Stimulated activated naive CD8-positive, alpha-beta T cell treated with anti-CD3 and anti-CD28 coated beads, Interleukin-15, Interleukin-2, amounts not matched to agents 100 ng/mL and 50 ng/mL, for 24 hours (primary cell): ENCODE measurements around the gene GID8.
A peak's percentile ranks its signal among the peaks of the same experiment; 100 is the strongest.

Experiments used
- H3K27ac Mint-ChIP-seq: one replicate; pipeline ENCODE4 v1.8.0; 2021; ENCODE audit warnings: mild to moderate bottlenecking, mixed read lengths
- H3K27me3 Mint-ChIP-seq: one replicate; pipeline ENCODE4 v1.8.0; 2021; ENCODE audit warnings: mixed read lengths
- H3K36me3 Mint-ChIP-seq: one replicate; pipeline ENCODE4 v1.8.0; 2021; ENCODE audit warnings: low read depth, mixed read lengths
- H3K4me1 Mint-ChIP-seq: one replicate; pipeline ENCODE4 v1.8.0; 2021; ENCODE audit warnings: low read depth, mixed read lengths
- H3K4me3 Mint-ChIP-seq: one replicate; pipeline ENCODE4 v1.8.0; 2021; ENCODE audit warnings: mild to moderate bottlenecking, mixed read lengths
- H3K9me3 Mint-ChIP-seq: one replicate; pipeline ENCODE4 v1.8.0; 2021; ENCODE audit warnings: mixed read lengths

Gene GID8

DNA sequence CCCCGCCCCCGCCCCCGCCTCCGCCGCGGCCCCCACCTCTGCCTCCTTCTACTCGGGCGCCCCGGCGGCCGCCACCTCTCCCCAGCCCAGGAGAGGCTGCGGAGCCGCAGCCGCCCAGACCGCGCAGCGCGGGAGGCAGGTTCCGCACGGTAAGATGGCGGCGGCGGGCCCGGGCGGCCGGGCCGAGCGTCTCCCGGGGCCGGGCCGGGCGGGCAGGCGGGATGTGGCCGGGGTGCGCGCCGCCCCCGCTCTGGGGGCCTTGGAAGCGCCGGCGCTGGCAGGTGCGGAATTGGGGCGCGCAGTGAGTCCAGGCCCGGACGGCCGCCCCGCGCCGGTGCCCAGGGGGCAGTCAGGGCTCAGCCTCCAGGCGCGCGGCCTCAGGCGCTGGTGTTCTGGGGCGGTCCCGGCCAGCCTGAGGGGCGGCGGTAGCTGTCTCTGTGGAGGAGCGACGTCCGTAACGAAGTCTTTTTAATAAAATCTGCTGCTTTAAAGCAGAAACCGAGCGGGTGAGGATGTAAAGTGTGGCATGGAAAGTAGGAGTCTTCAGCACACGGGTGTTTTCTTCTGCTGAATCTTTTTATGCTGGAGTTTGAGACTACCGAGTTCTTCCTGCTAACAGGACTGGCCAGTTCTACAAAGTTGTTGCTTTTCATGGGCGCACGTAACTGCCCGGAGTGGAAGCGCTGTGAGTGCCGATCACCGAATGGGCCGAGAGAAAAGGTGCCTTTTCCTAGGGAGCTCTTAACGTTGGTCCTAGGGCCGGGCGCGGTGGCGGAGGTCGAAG, at the start of gene GID8:
TSS of gene GID8 (plus strand) at position 43 of the 784 bp plus-strand sequence. CDS start 3,356 bp downstream, outside the sequence.
- no peak within 1 kb of the TSS for H3K4me3 Mint-ChIP-seq
- peaks cover 40% of the 10 kb centered on the region for H3K36me3 Mint-ChIP-seq
- H3K27ac Mint-ChIP-seq = peak within 1 kb of the TSS; percentile 94
- H3K9me3 Mint-ChIP-seq = no peaks in the 10 kb centered on the region
- H3K27me3 Mint-ChIP-seq = no peaks in the 10 kb centered on the region
- peaks cover 42% of the 10 kb centered on the region for H3K4me1 Mint-ChIP-seq

DNA sequence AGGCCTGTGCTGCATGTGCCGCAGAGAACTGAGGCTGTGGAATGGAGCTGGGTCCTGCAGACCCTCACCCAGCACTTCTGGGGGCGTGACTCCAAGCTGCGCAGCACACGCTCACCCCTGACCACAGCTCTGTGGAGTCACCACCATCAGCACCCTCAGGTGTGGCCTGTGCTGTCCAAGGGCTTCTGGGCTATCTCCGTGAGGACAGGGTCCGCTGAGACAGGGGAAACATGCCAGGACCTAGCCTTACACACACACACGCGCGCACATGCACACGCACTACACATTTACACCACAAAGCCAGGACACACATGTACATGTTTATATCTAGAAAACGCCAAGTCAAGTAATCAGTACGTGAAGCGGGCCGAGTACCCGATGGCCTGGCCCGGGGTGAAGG, 49.5 kb upstream of the GID8 start:
- Mint-ChIP-seq H3K27me3 (no peaks in the 10 kb centered on the region), H3K9me3 (no peaks in the 10 kb centered on the region), H3K27ac (no peak overlapping the region), H3K4me1 (peaks cover 27% of the 10 kb centered on the region), H3K36me3 (peaks cover 51% of the 10 kb centered on the region), H3K4me3 (no peak overlapping the region)

DNA sequence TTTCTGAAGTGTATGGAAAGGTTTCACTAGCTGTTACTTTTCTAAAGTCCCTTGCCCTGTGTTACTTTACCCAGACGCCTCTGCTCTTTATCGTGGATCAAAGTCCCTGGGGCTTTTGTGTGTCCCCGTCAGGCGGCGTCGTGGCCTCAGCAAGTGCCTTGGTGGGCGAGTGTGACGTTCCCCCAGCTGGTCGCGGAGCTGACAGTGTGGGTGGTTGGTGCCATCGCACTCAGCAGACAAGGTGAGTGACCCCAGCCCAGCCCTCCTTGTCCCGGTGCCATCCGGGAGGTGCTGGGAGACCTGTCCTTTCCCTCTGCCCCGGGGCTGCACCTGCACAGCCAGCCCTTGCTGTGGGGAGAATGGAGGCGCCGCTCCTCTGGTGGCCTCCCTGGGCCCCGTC, 49.0 kb upstream of the GID8 start:
- Mint-ChIP-seq H3K27ac (no peak overlapping the region), H3K36me3 (peaks cover 54% of the 10 kb centered on the region), H3K4me3 (no peak overlapping the region), H3K9me3 (no peaks in the 10 kb centered on the region), H3K27me3 (no peaks in the 10 kb centered on the region), H3K4me1 (peaks cover 27% of the 10 kb centered on the region)

DNA sequence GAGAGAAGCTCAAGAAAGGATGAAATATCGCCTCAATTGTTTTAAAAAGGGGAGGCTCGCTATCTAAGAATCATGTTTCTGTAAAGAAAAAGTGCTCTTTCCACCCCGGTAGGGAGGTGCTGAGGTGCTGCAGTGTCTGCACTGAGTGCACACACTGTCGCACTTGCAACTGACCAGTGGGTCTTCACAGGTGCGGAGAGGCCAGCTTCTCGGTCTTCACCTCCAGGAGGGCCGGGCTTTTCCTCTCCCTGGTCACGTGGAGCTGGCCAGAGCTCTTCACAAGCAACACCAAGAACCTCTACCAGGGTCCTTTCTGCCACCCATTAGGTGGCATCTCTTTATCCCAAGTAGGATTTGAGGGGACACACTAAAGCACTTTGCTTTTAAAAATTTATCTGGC, 48.5 kb upstream of the GID8 start:
- Mint-ChIP-seq H3K4me1 (peaks cover 27% of the 10 kb centered on the region), H3K4me3 (no peak overlapping the region), H3K27me3 (no peaks in the 10 kb centered on the region), H3K9me3 (no peaks in the 10 kb centered on the region), H3K27ac (no peak overlapping the region), H3K36me3 (peaks cover 59% of the 10 kb centered on the region)

DNA sequence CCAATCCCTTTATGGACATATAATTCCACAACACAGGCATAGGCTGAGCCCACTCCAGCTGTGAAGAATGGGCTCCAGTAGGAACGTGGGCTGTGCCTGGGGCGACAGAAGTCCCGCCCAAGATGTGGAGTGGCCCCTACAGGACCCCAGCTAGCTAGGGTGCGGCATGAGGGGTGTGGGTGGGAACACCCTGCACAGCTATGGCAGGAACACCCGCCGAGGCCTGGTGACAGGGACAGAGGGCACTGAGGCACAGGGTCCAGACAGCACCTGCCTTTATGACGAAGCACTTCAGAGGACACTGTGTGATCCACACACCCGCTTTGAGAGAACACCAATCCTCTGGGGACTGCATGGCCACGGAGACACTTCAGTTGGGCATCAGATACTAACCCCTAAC, 48.1 kb upstream of the GID8 start:
- peaks cover 64% of the 10 kb centered on the region for H3K36me3 Mint-ChIP-seq
- no peak overlapping the region for H3K27ac Mint-ChIP-seq
- H3K9me3 Mint-ChIP-seq = no peaks in the 10 kb centered on the region
- no peaks in the 10 kb centered on the region for H3K27me3 Mint-ChIP-seq
- H3K4me3 Mint-ChIP-seq = no peak overlapping the region
- peaks cover 27% of the 10 kb centered on the region for H3K4me1 Mint-ChIP-seq

DNA sequence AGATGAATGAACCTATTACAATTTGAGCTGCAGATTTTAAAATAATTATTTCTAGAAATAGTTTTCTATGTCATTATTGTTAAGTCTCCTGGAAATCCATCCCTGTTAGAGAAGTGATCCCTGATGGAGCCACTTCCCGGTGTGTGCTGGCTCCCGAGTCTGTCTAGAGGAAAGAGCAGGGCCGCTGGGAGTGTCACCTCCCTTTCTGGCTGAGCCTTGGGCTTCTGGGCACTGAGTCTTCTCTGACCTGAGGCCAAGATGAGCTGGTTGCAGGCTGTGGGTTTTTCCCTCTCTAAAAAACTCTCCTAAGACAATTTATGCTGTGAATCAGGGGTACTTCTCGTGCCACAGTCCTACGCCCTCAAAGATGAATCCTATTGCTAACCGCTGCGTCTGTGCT, 47.5 kb upstream of the GID8 start:
- Mint-ChIP-seq H3K4me3 (no peak overlapping the region), H3K36me3 (peaks cover 69% of the 10 kb centered on the region), H3K4me1 (peaks cover 27% of the 10 kb centered on the region), H3K27ac (no peak overlapping the region), H3K27me3 (no peaks in the 10 kb centered on the region), H3K9me3 (no peaks in the 10 kb centered on the region)

DNA sequence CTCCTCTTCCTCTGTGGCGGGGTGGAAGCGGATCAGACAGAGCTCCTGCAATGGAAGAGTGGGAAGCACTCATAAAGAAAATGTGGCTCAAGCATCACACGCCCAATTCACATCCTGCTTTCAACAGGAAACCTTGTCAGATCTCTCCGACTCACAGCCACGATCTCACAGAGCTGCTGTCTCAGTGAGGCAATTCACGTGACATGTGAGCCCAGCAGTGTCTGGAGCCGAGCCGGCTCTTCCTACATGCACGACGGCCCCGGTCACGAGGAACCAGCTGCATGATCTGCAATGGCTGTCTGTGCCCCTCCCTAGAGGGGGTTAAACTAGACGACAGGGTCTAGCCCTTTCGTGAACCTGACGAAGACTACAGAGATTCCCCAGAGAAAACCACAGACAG, 46.8 kb upstream of the GID8 start:
- Mint-ChIP-seq H3K4me3 (no peak overlapping the region), H3K4me1 (peaks cover 27% of the 10 kb centered on the region), H3K27ac (no peak overlapping the region), H3K36me3 (peaks cover 74% of the 10 kb centered on the region), H3K27me3 (no peaks in the 10 kb centered on the region), H3K9me3 (no peaks in the 10 kb centered on the region)

DNA sequence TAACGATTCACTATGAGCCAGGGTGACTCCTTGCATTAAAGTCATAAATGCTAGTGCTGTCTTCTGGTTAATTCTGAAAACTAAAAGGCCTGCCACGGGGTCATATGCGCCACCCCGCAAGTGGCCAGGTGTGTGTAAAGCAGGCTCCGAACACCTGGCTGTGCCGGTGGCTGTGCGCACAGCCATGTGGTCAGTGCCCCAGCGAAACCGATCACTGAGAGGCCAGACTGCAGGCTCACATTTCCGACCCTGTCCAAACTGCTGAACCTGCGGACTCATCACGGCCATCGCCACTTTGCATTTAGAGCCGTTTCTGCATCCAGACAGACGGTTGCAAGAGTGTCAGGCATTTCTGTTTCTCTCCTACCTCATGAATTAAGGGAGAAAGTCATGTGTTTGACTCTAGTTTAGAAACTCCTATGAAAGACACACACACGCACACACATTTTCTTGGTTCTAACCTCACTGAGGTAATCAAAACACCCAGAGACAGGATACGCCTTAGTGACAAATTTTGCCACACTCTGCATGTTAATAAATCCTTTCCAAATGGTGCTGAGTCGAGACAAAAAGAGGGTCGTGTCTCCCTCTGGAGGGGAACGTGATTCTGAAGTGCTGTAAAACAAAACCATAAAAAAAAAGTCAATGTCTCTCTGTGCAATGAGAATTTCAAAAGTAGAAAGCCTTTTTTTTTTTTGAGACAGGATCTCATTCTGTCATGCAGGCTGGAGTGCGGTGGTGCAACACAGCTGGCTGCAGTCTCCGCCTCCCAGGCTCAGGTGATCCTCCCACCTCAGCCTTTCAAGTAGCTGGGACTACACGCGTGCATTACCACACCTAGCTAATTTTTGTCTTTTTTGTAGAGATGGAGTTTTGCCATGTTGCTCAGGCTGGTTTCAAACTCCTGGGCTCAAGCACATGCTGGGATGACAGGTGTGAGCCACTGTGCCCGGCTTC, 45.3 kb upstream of the GID8 start:
- Mint-ChIP-seq H3K4me1 (peaks cover 20% of the 10 kb centered on the region), H3K27me3 (no peaks in the 10 kb centered on the region), H3K9me3 (no peaks in the 10 kb centered on the region), H3K27ac (peak overlapping the region; percentile 16), H3K4me3 (no peak overlapping the region), H3K36me3 (peaks cover 65% of the 10 kb centered on the region)

DNA sequence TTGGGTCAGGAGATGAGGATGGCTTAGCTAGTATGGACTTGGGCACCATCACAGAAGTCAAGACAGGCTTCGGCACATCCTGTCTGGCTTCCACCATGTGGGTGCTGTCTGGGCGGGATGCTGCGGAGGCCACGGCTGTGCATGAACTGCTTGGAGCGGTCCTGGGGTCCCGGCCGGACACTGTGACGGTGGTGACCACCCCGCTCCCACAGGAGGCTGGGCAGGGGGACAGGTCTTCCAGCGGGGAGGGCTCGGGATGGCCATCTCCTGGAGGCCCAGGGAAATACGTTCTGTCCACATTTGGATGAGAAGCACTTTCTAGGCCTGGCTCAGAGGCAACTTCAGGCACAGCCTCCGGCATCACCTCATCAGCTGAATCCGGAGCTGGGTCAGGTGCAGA, 44.2 kb upstream of the GID8 start:
- no peak overlapping the region for H3K4me3 Mint-ChIP-seq
- H3K4me1 Mint-ChIP-seq = peaks cover 27% of the 10 kb centered on the region
- no peaks in the 10 kb centered on the region for H3K27me3 Mint-ChIP-seq
- no peak overlapping the region for H3K27ac Mint-ChIP-seq
- H3K9me3 Mint-ChIP-seq = no peaks in the 10 kb centered on the region
- peaks cover 61% of the 10 kb centered on the region for H3K36me3 Mint-ChIP-seq

DNA sequence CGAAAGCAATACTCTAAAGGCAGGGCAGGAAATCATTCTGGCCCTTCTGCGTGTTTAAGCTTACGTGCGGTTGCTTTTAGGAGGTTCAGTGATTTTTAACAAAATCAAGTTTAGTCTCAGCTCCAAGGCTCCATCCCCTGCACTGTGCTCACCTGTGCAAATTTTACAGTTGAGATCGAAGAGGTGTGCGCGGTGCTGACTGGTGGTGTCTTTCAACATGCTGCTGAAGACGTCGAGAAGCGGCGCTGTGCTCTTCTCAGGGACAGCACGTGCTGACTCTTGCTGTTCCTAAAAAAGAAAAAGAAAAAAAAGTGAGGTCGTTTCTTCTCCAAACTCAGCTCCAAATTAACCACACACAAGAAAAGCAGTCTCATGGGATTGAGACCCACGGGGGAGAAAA, 43.7 kb upstream of the GID8 start:
- Mint-ChIP-seq H3K9me3 (no peaks in the 10 kb centered on the region), H3K36me3 (peaks cover 60% of the 10 kb centered on the region), H3K27me3 (no peaks in the 10 kb centered on the region), H3K27ac (no peak overlapping the region), H3K4me3 (no peak overlapping the region), H3K4me1 (peaks cover 33% of the 10 kb centered on the region)

DNA sequence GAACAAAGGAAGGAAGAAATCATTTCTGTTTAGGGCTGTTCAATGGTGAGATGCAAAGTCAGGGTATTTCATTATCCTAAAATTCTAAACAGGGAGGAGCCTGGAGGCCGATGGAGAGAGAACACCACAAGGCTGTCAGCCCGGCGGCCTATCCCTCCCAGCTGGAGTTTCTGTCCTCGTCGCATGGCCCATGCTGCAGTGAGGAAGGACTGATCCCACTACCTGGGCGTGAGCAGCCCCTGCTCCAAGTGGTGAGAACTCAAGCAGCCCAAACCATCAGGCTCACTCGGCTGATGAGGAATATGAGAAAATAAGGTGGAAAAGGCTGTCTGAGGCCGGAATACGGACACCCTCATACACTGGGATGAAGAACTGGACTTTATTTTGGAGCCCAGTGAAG, 42.4 kb upstream of the GID8 start:
- H3K27me3 Mint-ChIP-seq = no peaks in the 10 kb centered on the region
- peaks cover 52% of the 10 kb centered on the region for H3K36me3 Mint-ChIP-seq
- no peak overlapping the region for H3K4me3 Mint-ChIP-seq
- no peaks in the 10 kb centered on the region for H3K9me3 Mint-ChIP-seq
- H3K4me1 Mint-ChIP-seq = peaks cover 45% of the 10 kb centered on the region
- no peak overlapping the region for H3K27ac Mint-ChIP-seq

DNA sequence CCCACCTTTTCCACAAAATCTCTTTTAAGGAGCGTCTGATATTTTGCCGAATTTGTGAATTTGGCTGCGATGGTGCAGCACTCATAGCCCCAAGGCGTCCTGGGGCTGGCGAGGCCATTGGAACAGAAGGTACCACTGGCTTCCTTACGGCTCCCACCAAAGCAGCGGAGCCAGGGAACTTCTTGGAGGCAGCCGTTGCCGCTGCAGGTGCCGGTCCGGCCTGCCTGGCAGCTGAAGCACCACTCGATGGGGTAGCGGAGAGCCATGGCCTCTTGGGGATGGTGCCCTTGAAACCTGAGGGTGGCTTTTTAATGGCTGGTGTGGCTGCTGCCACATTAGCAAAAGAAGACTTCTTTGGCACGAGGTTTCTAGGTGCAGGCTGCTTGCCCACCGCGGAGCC, 41.4 kb upstream of the GID8 start:
- Mint-ChIP-seq H3K27me3 (no peaks in the 10 kb centered on the region), H3K4me1 (peaks cover 44% of the 10 kb centered on the region), H3K36me3 (peaks cover 48% of the 10 kb centered on the region), H3K27ac (no peak overlapping the region), H3K4me3 (no peak overlapping the region), H3K9me3 (no peaks in the 10 kb centered on the region)

DNA sequence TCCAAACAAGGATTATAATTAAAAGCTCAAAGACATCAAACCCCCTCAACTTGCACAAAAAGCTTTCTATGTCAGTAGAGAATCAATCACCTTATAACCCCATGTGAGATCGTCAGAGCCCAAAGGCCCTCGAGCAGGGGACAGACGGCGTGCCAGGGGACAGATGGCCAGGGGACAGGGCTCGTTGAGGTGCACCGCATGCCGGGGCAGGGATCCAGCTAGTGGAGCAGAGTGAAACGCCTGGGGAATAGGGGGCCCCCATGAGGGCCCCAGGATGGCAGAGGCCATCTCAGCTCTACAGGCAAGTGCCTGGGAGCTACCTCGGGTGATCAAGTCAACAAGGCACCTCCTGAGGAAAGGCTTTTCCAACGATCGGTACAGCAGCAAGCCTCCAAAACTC, 40.3 kb upstream of the GID8 start:
- no peaks in the 10 kb centered on the region for H3K9me3 Mint-ChIP-seq
- H3K4me1 Mint-ChIP-seq = peaks cover 35% of the 10 kb centered on the region
- H3K4me3 Mint-ChIP-seq = no peak overlapping the region
- no peak overlapping the region for H3K27ac Mint-ChIP-seq
- H3K36me3 Mint-ChIP-seq = peaks cover 48% of the 10 kb centered on the region
- no peaks in the 10 kb centered on the region for H3K27me3 Mint-ChIP-seq

DNA sequence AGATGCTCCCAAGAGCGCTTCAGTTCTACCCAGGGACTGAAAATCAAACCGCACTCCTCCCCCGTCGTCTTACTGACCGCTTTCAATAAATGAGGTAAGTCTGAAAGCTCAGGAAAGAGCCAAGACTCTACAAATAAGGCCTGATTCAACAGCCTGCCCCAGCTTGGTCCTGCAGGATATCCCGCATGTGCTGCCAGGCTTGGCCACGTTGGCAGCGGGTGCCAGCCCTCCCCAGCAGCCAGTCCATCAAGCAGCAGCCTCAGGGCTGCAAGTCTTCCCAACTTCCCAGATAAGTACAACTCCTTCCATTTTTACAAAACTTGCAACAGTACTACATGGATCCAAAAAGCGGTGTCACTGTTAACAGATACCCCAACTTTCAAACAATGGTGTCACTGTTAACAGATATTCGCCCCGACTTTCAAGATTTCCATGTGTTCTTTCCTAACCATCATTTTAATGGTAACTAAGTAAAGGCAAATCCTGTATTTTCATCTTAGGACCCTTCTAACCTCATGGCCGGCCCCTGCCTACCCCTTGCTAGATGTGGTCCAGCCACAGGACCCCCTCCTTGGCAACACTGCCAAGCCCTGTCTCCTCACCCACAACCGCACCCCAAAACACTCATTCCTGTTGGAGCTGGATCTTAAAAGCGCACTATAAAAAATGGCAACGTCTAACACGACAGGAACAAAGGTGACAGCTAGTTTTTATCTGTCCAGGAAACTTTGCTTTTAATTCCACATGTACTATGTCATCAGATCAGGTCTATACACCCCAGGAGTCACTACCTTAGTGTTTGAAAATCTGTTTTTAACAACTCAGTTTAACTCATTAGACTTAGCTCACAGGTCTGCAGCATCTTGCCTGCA, 39.6 kb upstream of the GID8 start:
- Mint-ChIP-seq H3K27ac (no peak overlapping the region), H3K27me3 (no peaks in the 10 kb centered on the region), H3K4me1 (peaks cover 32% of the 10 kb centered on the region), H3K9me3 (no peaks in the 10 kb centered on the region), H3K36me3 (peaks cover 46% of the 10 kb centered on the region), H3K4me3 (no peak overlapping the region)
